GM18951 (cell line): ENCODE measurements around the gene APOC1.
"Not testable (repeated sequence)": the region's sequence is repeated elsewhere in the genome, so short reads cannot be mapped to it uniquely, and the experiment has no call there.

Experiments
- POLR2A ChIP-seq: IDR thresholded peaks from 4 replicates; pipeline ENCODE4 v1.6.1; 2011; ENCODE audit warnings: mild to moderate bottlenecking; ENCODE audit not compliant: insufficient read length, insufficient read depth; ENCODE audit errors: extremely low read depth
- in situ Hi-C: fragments of 300-500 bp; cut with MboI; formaldehyde crosslinking; loops from one replicate; pipeline ENCODE4 v1.12.0; 2022; ENCODE audit warnings: low sequenced_read_pairs, mixed read lengths, inconsistent platforms; ENCODE audit not compliant: unreplicated experiment

The APOC1 gene

GRCh38 chr19:44908836-44909261 lies 5.6 kb upstream of the APOC1 start:
- in situ Hi-C loops, result no loop called here
- no peak for TF ChIP-seq POLR2A

GRCh38 chr19:44909775-44910174 lies 4.6 kb upstream of the APOC1 start:
- in situ Hi-C loops, result no loop called here
- no peak for TF ChIP-seq POLR2A

GRCh38 chr19:44911896-44912295 lies 2.5 kb upstream of the APOC1 start:
- in situ Hi-C loops, result not testable (repeated sequence)

- in situ Hi-C loops, result no loop called here
- TF ChIP-seq POLR2A, result no peak
Observed at GRCh38 chr19:44912854-44913253, 1.6 kb upstream of the APOC1 start.

- in situ Hi-C loops, result not testable (repeated sequence)
Observed at GRCh38 chr19:44913512-44914432, 636 bp upstream of the APOC1 start.

- in situ Hi-C loops, result no loop called here
- TF ChIP-seq POLR2A, result no peak
Observed at GRCh38 chr19:44924243-44924725, 9.9 kb downstream of the APOC1 start.

- in situ Hi-C loops, result no loop called here
- no peak for TF ChIP-seq POLR2A
Observed at GRCh38 chr19:44925114-44925891, 10.9 kb downstream of the APOC1 start.

GRCh38 chr19:44926245-44927077 lies 12.1 kb downstream of the APOC1 start:
- in situ Hi-C loops, result not testable (repeated sequence)

- in situ Hi-C loops, result no loop called here
- TF ChIP-seq POLR2A, result no peak
Observed at GRCh38 chr19:44927746-44928145, 13.3 kb downstream of the APOC1 start.

GRCh38 chr19:44930088-44930487 lies 15.7 kb downstream of the APOC1 start:
- no peak for TF ChIP-seq POLR2A
- in situ Hi-C loops, result no loop called here

GRCh38 chr19:44931541-44931940 lies 17.1 kb downstream of the APOC1 start:
- in situ Hi-C loops, result no loop called here

GRCh38 chr19:44939668-44940067 lies 25.3 kb downstream of the APOC1 start:
- in situ Hi-C loops, result no loop called here
- TF ChIP-seq POLR2A, result no peak

More at GRCh38 chr19:44931541-44931940, 17.1 kb downstream of the APOC1 start:
- no peak for TF ChIP-seq POLR2A

GRCh38 chr19:44942067-44942571 lies 27.7 kb downstream of the APOC1 start, which contains the start of gene APOC4:
TSS of gene APOC4 (plus strand) at chr19:44942237. CDS start at chr19:44942278, 41 bp downstream.
- in situ Hi-C loops, result no loop called here
- no peak for TF ChIP-seq POLR2A
